Measurements from ENCODE around the gene ORAI2. TPM values are rescaled to one million over a fixed set of nuclear protein-coding genes. Genes with fewer than 3 reads are reported as not detected.
"Not testable (repeated sequence)": the region's sequence is repeated elsewhere in the genome, so short reads cannot be mapped to it uniquely, and the experiment has no call there.

Gene ORAI2
- total RNA-seq, 4 donors from 2014 or later: 3.1 to 99.9 (median 11.0) TPM

DNA sequence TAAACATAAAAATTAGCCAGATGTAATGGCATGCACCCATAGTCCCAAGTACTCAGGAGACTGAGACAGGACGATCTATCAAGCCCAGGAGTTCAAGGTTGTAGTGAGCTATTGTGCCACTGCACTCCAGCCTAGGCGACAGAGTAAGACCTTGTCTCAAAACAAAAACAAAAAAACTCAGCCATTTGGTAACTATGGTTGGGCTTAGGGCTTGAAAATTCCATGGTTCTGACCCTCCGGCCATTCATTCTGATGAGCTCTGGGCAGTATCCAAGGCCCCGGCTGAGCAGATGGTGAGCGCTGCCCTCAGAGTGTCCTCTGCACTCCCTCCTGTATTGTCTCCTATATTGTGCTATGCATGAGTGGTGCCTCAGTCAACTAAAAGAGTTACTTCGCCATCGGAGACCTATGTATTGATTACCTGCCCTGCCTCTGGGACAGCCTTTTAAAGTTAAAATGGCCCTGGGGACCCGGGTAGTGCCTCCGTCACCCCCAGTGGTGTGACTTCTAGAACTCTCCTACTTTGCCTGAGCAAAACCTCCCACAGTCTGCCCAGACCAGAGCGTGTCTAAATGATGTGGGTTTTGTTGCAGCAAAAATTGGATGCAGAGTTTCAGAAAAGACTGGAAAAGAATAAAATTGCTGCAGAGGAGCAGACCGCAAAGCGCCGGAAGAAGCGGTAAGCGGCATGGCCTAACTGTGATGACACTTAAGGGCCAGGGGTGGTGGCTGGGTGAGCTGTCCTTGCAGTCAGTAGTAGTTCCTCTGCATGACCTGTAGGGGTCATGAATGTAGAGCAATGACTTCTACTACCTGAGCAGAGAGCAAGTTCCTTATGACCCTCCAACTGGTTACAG is 29.1 kb upstream of the ORAI2 start:
- in situ Hi-C loops (cut with MboI; ENCODE audit: low pct_ligation_motif_present in 1 of 4, low pct_unique_long_range_greater_than_20kb in 1 of 4, low sequenced_read_pairs in 3 of 4) (loop anchor here in 2 of 4 donors (10.0 kb wide), 2 partner anchors 51 to 61 kb away; partner anchors contain the start of genes ALKBH4 (in 1 of the 2) and LRWD1 (in 1 of the 2)), intact Hi-C loops (cut with DNase I; ENCODE audit: low total_unique reads) (no loop called here)
- TF ChIP-seq POLR2A (IDR thresholded peaks at IDR 0.05): no peak
- TF ChIP-seq, protein P1, sequence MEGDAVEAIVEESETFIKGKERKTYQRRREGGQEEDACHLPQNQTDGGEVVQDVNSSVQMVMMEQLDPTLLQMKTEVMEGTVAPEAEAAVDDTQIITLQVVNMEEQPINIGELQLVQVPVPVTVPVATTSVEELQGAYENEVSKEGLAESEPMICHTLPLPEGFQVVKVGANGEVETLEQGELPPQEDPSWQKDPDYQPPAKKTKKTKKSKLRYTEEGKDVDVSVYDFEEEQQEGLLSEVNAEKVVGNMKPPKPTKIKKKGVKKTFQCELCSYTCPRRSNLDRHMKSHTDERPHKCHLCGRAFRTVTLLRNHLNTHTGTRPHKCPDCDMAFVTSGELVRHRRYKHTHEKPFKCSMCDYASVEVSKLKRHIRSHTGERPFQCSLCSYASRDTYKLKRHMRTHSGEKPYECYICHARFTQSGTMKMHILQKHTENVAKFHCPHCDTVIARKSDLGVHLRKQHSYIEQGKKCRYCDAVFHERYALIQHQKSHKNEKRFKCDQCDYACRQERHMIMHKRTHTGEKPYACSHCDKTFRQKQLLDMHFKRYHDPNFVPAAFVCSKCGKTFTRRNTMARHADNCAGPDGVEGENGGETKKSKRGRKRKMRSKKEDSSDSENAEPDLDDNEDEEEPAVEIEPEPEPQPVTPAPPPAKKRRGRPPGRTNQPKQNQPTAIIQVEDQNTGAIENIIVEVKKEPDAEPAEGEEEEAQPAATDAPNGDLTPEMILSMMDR (IDR thresholded peaks at IDR 0.05): peak; percentile 55 to 73 (median 72)
- H3K9me3 ChIP-seq: no peaks in the 10 kb centered on the region
- peak; percentile 28 for DNase-seq
- no peak overlapping the region for H3K4me3 ChIP-seq
- H3K27me3 ChIP-seq: no peaks in the 10 kb centered on the region
- WGBS, 2 donors (ENCODE audit: low coverage in 1 of 2): 75 to 90% methylated on average over 2 to 15 of the region's 15 CpGs
- H3K27ac ChIP-seq: no peak overlapping the region
- no peaks in the 10 kb centered on the region for H3K4me1 ChIP-seq
- H3K36me3 ChIP-seq: peaks cover 0 to 48% (median 23%) of the 10 kb centered on the region in 4 donors

DNA sequence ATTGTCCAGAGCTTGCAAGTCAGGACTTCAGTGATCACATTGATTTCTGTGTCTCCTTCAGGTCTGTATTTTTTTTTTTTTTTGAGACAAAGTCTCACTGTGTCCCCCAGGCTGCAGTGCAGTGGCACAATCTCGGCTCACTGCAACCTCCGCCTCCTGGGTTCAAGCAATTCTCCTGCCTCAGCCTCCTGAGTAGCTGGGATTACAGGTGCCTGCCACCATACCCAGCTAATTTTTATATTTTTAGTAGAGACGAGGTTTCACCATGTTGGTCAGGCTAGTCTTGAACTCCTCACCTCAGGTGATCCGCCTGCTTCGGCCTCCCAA is 28.6 kb upstream of the ORAI2 start:
- intact Hi-C loops (cut with DNase I; ENCODE audit: low total_unique reads): not testable (repeated sequence)

DNA sequence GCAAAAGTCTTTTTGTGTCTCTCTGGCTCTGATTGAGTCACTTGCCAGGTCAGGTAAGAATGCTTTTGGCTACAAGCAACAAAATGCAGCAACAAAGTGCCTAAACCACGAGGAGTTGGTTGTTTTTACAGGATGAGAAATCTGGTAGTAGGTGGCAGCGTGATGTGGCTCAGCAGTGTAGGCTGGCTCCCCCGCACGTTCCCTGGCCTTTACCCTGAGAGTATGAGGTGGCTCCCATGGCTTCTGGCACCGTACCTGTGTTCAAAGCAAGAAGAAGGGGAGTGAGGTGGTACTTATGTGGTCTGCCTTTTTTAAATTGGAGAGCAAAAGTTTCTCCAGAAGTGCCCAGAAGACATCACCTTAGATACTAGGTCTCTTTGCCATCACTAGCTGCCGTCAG is 25.5 kb upstream of the ORAI2 start:
- Histone ChIP-seq H3K4me1 (no peaks in the 10 kb centered on the region), H3K27ac (no peak overlapping the region), H3K9me3 (no peaks in the 10 kb centered on the region), H3K27me3 (no peaks in the 10 kb centered on the region), H3K36me3 (peaks cover 0 to 47% (median 11%) of the 10 kb centered on the region in 4 donors), H3K4me3 (no peak overlapping the region)
- intact Hi-C loops (cut with DNase I; ENCODE audit: low total_unique reads) (no loop called here), in situ Hi-C loops (cut with MboI; ENCODE audit: low pct_ligation_motif_present in 1 of 4, low pct_unique_long_range_greater_than_20kb in 1 of 4, low sequenced_read_pairs in 3 of 4) (loop anchor here in 2 of 4 donors (10.0 kb wide), 2 partner anchors 47 to 57 kb away; partner anchors contain the start of genes ALKBH4 (in 1 of the 2) and LRWD1 (in 1 of the 2))
- no peak for DNase-seq
- no peak for TF ChIP-seq POLR2AphosphoS5 (IDR thresholded peaks at IDR 0.05)
- TF ChIP-seq, protein P1 (IDR thresholded peaks at IDR 0.05): no peak
- TF ChIP-seq POLR2A (IDR thresholded peaks at IDR 0.05): no peak
- TF ChIP-seq EP300 (IDR thresholded peaks at IDR 0.05; ENCODE audit: low read depth): no peak
- 81% methylated on average over 6 of the region's 6 CpGs; no CpG with 5 or more reads in 1 of the 2 donors for WGBS, 2 donors (ENCODE audit: low coverage in 1 of 2)

More for the DNA sequence above, 28.6 kb upstream of the ORAI2 start:
- H3K36me3 ChIP-seq: peaks cover 0 to 48% (median 20%) of the 10 kb centered on the region in 4 donors
- not testable (repeated sequence) for H3K4me1 ChIP-seq, H3K9me3 ChIP-seq, H3K27ac ChIP-seq, H3K4me3 ChIP-seq, DNase-seq, H3K27me3 ChIP-seq
- in situ Hi-C loops (cut with MboI; ENCODE audit: low pct_ligation_motif_present in 1 of 4, low pct_unique_long_range_greater_than_20kb in 1 of 4, low sequenced_read_pairs in 3 of 4): loop anchor here in 2 of 4 donors (10.0 kb wide), 2 partner anchors 50 to 60 kb away; partner anchors contain the start of genes ALKBH4 (in 1 of the 2) and LRWD1 (in 1 of the 2)
- WGBS, 2 donors (ENCODE audit: low coverage in 1 of 2): 95% methylated on average over 5 of the region's 5 CpGs; no CpG with 5 or more reads in 1 of the 2 donors
- TF ChIP-seq, protein P1 (IDR thresholded peaks at IDR 0.05): peak in 1 of 5 experiments; percentile 2

DNA sequence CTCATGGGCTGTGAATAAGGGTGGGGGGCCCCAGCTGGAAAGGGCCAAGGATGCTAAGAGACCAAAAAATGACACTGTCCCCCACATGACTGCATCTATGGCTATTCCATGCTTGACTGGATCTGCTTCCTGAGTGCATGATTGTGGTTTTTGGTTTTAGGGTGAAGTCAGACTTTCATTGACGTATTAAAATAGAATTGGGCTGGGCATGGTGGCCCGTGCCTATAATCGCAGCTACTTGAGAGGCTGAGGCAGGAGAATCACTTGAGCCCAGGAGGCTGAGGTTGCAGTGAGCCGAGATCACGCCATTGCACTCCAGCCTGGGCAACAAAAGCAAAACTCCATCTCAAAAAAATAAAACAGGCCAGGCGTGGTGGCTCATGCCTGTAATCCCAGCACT is 24.8 kb upstream of the ORAI2 start:
- H3K27ac ChIP-seq; DNase-seq; H3K4me1 ChIP-seq; H3K27me3 ChIP-seq; H3K9me3 ChIP-seq; H3K4me3 ChIP-seq; intact Hi-C loops (cut with DNase I; ENCODE audit: low total_unique reads): not testable (repeated sequence)
- 91 to 100% methylated on average over 1 to 6 of the region's 6 CpGs for WGBS, 2 donors (ENCODE audit: low coverage in 1 of 2)
- in situ Hi-C loops (cut with MboI; ENCODE audit: low pct_ligation_motif_present in 1 of 4, low pct_unique_long_range_greater_than_20kb in 1 of 4, low sequenced_read_pairs in 3 of 4): loop anchor here in 2 of 4 donors (10.0 kb wide), 2 partner anchors 46 to 56 kb away; partner anchors contain the start of genes ALKBH4 (in 1 of the 2) and LRWD1 (in 1 of the 2)
- peaks cover 0 to 47% (median 8%) of the 10 kb centered on the region in 4 donors for H3K36me3 ChIP-seq
